H1 (cell line): ENCODE results near the gene TMUB1. TPM values are rescaled to one million over a fixed set of nuclear protein-coding genes. Genes with fewer than 3 reads are reported as not detected.

Source experiments
- CEBPB ChIP-seq: IDR thresholded peaks from 2 replicates; pipeline ENCODE4 v1.6.1; 2012; ENCODE audit warnings: low read depth, low read length
- EZH2 ChIP-seq: fragments of 200-600 bp; sonication (generic); IDR thresholded peaks from 2 replicates; pipeline ENCODE4 v1.7.1; 2012; ENCODE audit warnings: low read depth, mild to moderate bottlenecking, moderate library complexity, low read length, inconsistent platforms; ENCODE audit not compliant: severe bottlenecking
- FOSL1 ChIP-seq: IDR thresholded peaks from 2 replicates; pipeline ENCODE4 v1.6.1; 2011; ENCODE audit warnings: mild to moderate bottlenecking, low read depth, low read length, moderate library complexity; ENCODE audit not compliant: insufficient read depth
- POU5F1 ChIP-seq: IDR thresholded peaks from 2 replicates; pipeline ENCODE4 v1.6.1; 2011; ENCODE audit warnings: low read depth, mild to moderate bottlenecking, low read length, moderate library complexity
- SRF ChIP-seq: IDR thresholded peaks from 2 replicates; pipeline ENCODE4 v1.6.1; 2011; ENCODE audit warnings: mild to moderate bottlenecking, low read depth, low read length, moderate library complexity
- polyA plus RNA-seq, 7 experiments: library from polyadenylated mRNA; depleted of rRNA in 3 of 7; stranded (reverse) in 5 of 7; unstranded in 2 of 7; fragments of >200 nt in 5 of 7; fragments of 200-250 nt in 2 of 7; gene quantifications; 1 replicate in 5 of 7; 2 replicates in 1 of 7; 4 replicates in 1 of 7; pipeline versions ENCODE4 v1.2.1 to v1.2.3, GENCODE V29; 2011 to 2013; ENCODE audit warnings: missing spikeins in 2 of 7, mixed read lengths in 2 of 7
- total RNA-seq: library from RNA; stranded (reverse); fragmentation: NEBNext Ultra II Directional; extraction: Animal tissue kit (Norgen Biotek cat#: 25700); gene quantifications from 2 replicates; pipeline ENCODE4 v1.2.1, GENCODE V29; 2021

TMUB1 gene
- total and polyA plus RNA-seq, 2 of the 8 experiments (the other 6 are each of a cell fraction or from before 2014, with no cell fraction given), result 41.4 to 56.2 TPM

DNA sequence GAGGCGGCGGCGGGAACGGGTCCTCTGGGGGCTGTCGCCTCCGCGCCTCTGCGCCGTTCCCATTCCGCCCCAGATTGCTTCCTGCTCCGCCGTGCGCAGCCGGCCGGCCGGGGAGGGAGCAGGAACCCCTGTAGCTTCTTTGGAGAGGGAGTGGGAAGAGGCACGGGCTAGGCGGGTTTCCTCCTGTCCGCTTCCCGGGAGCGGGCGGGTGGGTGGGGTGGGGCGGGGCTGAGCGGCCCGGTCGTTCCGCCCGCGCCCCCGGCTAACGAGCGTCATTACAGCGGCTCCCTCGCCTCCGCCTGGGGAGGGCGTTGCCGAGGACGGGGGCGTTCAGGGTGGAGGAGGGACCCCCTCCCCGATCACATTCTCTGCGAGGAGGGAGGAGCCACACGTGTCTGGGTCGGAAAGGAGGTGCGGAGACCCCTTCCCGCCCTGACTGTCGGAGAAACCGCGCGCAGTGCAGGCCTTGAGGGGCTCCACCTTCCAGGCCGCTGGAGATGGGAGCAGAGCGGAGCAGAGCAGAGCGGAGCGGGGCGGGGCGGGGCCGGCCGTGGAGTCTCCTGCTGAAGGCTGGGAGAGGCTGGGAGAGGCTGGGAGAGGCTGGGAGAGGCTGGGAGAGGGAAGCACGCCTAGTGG is 42.7 kb upstream of the TMUB1 start (continued):
- TF ChIP-seq SRF (no peak), POU5F1 (no peak), FOSL1 (no peak), EZH2 (no peak), CEBPB (no peak)
